GM18909 (cell line): ENCODE results near the gene RASGRP2.

Experiments used
- ATAC-seq: cut with Tn5 transposase; IDR thresholded peaks from one replicate; pipeline ENCODE4 v1.9.1; 2021; ENCODE audit warnings: mild to moderate bottlenecking; ENCODE audit not compliant: unreplicated experiment, poor library complexity

RASGRP2 gene

DNA sequence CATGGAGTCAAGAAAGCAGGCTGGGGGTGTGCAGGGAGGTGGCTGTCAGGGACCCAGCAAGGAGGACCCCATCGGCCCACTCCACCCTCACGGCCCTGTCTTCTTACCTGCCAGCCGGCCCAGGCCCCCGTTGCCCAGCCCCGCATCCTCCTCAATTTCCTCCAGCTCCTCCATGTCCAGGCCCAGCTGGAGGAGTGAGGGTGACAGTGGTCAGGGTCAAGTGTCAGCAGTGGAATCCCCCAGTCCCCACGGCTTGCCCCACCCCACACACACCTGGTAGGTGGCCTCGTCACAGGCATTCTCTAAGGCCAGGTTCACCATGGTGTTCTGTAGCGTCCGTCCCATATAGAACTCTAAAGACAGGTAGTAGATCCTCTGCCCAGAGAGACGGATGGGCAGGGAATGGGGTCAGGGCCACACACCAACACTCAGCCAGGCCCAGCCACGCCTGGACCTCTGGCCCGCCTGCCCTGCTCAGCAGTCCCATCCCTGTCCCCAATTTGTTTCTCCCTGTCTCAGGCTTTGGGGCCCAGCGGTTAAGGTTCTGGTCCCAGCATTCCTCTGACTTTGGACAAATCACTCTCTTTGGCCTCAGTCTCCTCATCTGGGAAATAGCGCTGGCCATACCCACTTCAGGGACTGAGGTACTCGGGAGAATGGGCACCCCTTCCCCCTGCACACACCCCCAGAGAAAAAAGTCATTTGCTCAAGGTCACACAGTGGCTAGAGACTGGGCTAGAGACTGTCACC is 14.6 kb upstream of the RASGRP2 start:
- no peak for ATAC-seq

DNA sequence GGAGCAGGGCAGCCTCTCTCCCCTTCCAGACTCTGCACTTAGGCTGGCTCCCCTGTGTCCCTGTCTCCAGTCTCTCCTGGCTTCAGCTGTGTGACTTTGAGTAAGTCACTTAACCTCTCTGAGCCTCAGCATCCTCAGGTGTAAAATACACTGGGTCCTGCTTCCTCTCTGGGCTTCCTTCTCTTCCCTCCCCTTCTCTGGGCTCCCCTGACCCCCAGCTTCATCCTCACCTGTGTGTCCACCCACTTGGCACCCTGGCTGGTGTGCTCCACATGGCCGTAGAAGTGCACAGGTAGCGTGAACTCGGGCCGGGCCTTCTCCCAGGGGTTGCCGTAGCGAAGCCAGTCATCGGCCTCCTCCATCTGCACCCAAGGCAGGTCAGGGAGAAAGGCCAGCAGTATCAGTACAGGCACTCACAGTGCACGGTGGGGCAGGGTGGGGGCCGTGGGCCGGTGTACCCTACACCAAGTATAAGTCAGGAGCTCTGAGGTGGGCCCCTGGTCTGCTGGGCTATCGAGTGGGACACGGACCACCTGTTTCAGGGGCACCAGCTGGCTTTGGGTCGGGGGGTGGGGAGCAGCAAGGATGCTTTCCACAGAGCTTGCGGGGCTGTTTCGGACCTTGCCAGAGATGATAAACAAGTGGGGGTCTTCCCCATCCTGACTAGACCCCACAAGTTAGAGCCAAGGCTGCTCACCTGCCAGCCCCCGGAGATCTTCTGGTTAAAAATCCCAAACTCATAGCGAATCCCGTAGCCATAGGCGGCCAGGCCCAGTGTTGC is 13.8 kb upstream of the RASGRP2 start:
- ATAC-seq: no peak

- no peak for ATAC-seq
Measured at GRCh38 chr11:64755681-64756361, 11.9 kb upstream of the RASGRP2 start.

DNA sequence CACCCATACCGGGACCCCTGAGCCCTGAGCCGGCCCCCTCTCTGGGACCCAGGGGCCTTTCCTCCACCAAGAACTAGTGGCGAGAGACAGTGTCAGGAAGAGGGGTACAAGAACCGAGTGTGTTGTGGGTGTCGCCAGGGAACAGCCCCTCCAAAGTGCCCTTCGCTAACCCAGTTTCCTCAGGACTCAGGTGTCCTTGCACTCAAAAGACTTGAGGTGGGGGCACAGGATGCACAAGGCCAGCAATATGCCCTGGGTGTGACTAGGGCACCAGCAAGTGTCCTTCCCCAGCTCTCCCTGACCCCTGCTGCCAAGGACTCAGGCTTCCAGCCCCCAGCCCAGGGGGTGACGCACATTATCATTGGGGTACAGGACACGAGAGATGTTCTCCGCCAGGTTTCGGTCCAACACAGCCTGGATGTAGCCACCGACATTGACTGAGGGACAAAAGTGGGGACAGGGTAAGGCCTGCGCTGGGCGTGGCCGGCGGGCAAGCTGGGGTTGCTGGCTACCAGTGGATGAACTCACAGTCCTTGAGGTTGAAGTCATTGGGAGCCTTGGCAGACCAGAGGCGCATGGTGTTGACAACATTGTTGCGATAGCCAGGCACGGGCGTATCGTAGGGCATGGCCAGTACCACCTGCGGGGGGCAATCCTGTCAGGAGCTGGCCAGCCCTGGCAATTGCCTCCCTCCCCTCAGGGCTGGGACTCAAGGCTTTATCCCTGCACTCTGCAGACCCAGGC is 11.1 kb upstream of the RASGRP2 start:
- ATAC-seq: no peak

DNA sequence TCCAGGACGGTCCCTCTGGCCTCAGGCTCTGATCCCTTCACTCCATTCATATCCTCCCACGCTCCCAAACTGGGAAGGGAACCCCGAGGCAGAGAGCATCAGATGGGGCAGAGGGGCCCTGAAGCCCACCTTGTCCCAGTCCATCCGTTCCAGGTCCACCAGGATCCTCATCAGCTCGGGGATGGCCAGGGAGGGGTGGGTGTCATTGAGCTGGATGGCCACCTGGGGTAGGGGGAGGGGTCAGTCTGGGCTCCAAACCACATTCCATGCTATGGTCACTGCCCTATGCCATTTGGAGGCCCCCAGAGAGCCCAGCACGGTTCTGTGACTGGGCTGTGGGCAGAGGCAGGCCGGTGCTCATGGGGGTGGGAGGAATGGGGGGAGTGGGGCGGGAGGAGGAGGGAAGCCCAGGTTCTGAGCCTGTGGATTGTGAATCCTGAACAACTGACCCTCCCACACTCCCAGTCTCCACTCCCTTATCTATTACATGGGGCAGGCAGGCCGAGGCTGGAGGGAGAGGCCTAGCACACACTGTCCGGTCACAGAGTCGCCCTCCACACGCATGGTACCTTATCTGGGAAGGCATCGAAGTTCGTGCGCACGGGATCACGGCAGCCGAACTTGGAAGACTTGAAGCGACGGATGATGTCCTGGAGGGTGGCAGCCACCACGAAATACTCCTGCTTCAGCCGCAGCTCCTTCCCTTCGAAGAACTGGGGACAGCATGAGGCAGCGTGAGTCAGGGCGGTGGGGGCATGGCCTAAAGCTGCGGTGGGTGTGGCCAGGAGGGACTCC is 10.4 kb upstream of the RASGRP2 start:
- no peak for ATAC-seq

GRCh38 chr11:64753380-64754123 is 9.6 kb upstream of the RASGRP2 start:
- no peak for ATAC-seq

DNA sequence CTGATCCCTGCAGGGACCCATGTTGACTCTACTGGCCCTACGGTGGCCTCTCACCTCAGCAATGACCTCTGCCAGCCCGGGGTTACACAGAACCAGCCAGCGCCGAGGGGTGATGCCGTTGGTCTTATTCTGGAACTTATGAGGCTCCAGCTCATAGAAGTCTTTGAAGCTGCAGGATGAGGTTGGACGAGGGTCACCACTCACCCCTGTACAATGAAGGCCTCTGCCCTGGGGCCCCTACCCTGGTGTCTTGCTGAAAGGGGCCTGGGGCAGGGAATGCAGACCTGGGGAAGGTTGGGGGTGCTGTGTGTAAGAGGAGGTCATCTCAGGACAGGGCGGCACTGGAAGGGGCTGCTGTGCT is 9.1 kb upstream of the RASGRP2 start:
- no peak for ATAC-seq

- ATAC-seq: no peak
Measured at GRCh38 chr11:64752175-64752970, 8.4 kb upstream of the RASGRP2 start.

GRCh38 chr11:64751580-64751979 is 7.6 kb upstream of the RASGRP2 start:
- ATAC-seq: no peak

GRCh38 chr11:64751136-64751535 is 7.2 kb upstream of the RASGRP2 start:
- no peak for ATAC-seq

DNA sequence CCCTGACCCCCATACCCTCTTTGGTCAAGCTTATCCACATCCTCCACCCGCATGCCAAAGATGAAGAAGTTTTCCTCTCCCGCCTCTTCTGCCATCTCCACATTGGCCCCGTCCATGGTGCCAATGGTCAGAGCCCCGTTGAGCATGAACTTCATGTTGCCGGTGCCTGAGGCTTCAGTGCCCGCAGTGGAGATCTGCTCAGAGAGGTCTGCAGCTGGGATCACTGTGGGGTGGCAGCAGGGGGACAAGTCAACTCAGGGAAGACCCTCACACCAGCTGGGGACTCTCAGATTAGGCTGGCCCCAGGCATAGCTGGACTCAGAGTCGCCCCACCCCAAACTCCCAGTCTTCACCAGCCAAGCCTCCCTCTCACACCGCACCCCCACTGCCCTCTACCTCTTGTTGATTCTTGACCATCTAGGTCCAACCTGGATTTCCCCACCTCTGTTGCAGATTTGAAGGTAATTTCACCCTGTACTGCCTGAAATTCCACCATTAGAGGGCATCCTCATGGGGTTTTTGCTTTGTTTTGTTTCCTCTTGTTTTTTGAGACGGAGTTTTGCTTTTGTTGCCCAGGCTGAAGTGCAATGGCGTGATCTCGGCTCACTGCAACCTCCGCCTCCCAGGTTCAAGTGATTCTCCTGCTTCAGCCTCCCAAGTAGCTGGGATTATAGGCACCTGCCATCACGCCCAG is 6.6 kb upstream of the RASGRP2 start:
- ATAC-seq: no peak

- ATAC-seq: no peak
Measured at GRCh38 chr11:64747961-64748665, 4.2 kb upstream of the RASGRP2 start.

GRCh38 chr11:64746486-64746885 is 2.5 kb upstream of the RASGRP2 start:
- ATAC-seq: no peak

DNA sequence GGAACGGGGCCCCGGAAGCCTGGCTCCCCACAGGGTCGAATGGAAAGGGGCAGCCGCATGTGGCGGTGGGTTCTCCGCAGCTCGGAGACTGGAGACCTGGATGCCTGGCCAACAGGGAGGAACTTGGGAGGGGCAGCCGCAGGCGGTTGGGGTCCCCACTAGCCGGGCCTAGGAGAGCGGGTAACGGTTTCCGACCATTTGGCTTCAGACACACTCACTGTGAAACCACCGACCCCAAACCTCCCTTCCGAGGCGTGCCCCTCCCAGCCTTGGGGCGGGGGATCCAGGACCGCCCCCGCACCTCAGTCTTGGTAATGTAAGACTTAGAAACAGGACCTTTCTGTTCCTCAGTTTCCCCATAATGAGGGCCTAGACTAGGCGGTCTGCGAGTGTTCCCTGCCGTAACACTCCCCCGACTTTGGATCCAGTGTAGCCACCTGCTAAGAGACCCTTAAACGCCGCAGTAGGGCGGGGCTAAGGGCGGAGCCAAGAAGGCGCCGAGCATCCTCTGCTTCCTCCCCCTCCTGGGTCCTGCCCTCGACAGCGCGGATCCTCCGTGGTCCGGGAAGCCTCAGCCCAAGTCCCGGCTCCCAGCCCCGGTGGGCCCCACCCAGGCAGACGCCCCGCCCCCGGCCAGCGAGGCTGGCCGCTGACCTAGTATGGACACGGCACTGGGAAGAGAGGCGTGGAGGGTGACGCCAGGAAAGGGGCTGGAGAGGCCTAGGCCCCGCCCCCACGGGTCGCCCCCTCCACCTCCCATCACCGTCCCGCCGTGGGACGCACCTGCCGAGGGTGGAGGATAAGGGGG is 1.8 kb upstream of the RASGRP2 start:
- peak; percentile 35 for ATAC-seq

DNA sequence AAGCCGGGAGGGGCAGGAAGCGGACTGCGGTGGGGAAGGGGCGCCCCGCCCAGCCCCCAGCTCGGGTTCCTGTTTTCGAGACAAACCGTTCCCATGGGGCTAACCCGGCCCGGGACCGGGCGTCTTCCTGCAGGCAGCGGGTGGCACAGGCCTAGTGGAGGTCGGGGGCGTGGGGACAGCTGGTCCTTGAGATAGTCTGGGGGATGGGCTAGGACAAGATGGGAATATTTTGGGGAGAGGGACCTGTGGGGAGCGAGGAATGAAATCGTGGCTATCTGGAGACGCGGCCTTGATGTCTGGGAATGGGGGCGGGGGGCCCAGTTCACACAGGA is 1.2 kb upstream of the RASGRP2 start:
- ATAC-seq: peak; percentile 30

GRCh38 chr11:64744544-64745188 is 724 bp upstream of the RASGRP2 start:
- ATAC-seq: no peak
